Measurements from ENCODE around the gene SLC6A18. TPM values are rescaled to one million over a fixed set of nuclear protein-coding genes. Genes with fewer than 3 reads are reported as not detected.

The SLC6A18 gene
- total and polyA plus RNA-seq, 9 of the 15 experiments (the other 6 are each of a cell fraction or from before 2014, with no cell fraction given), result not detected

GRCh38 chr5:1239505-1240251 lies 14.5 kb downstream of the SLC6A18 start (continued):
- TF ChIP-seq MBD2 (IDR thresholded peaks at IDR 0.05; ENCODE audit: borderline replicate concordance, low read depth) (no peak), U2AF2 (optimal IDR thresholded peaks at IDR 0.05; ENCODE audit: low read depth, low read length) (no peak), ZNF354B (CRISPR knock-in tag; IDR thresholded peaks at IDR 0.05) (no peak), CREM (IDR thresholded peaks at IDR 0.05; ENCODE audit: low read depth) (no peak), RBM39 (optimal IDR thresholded peaks at IDR 0.05; ENCODE audit: low read depth, low read length) (no peak), ELK1 (CRISPR knock-in tag; IDR thresholded peaks at IDR 0.05) (no peak), TEAD4 (IDR thresholded peaks at IDR 0.05; ENCODE audit: low read length) (no peak), TEAD4 (CRISPR knock-in tag; IDR thresholded peaks at IDR 0.05; ENCODE audit: borderline replicate concordance) (no peak)
- TF ChIP-seq, protein P1, sequence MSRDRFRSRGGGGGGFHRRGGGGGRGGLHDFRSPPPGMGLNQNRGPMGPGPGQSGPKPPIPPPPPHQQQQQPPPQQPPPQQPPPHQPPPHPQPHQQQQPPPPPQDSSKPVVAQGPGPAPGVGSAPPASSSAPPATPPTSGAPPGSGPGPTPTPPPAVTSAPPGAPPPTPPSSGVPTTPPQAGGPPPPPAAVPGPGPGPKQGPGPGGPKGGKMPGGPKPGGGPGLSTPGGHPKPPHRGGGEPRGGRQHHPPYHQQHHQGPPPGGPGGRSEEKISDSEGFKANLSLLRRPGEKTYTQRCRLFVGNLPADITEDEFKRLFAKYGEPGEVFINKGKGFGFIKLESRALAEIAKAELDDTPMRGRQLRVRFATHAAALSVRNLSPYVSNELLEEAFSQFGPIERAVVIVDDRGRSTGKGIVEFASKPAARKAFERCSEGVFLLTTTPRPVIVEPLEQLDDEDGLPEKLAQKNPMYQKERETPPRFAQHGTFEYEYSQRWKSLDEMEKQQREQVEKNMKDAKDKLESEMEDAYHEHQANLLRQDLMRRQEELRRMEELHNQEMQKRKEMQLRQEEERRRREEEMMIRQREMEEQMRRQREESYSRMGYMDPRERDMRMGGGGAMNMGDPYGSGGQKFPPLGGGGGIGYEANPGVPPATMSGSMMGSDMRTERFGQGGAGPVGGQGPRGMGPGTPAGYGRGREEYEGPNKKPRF (IDR thresholded peaks at IDR 0.05; ENCODE audit: low read depth, low read length), result no peak
- TF ChIP-seq, protein P2, sequence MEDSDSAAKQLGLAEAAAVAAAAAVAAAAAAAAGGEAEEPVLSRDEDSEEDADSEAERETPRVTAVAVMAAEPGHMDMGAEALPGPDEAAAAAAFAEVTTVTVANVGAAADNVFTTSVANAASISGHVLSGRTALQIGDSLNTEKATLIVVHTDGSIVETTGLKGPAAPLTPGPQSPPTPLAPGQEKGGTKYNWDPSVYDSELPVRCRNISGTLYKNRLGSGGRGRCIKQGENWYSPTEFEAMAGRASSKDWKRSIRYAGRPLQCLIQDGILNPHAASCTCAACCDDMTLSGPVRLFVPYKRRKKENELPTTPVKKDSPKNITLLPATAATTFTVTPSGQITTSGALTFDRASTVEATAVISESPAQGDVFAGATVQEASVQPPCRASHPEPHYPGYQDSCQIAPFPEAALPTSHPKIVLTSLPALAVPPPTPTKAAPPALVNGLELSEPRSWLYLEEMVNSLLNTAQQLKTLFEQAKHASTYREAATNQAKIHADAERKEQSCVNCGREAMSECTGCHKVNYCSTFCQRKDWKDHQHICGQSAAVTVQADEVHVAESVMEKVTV (CRISPR knock-in tag; IDR thresholded peaks at IDR 0.05), result no peak
- TF ChIP-seq, protein P3, sequence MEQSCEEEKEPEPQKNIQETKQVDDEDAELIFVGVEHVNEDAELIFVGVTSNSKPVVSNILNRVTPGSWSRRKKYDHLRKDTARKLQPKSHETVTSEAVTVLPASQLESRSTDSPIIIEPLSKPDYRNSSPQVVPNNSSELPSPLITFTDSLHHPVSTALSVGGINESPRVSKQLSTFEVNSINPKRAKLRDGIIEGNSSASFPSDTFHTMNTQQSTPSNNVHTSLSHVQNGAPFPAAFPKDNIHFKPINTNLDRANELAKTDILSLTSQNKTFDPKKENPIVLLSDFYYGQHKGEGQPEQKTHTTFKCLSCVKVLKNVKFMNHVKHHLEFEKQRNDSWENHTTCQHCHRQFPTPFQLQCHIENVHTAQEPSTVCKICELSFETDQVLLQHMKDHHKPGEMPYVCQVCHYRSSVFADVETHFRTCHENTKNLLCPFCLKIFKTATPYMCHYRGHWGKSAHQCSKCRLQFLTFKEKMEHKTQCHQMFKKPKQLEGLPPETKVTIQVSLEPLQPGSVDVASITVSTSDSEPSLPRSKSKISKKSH (CRISPR knock-in tag; IDR thresholded peaks at IDR 0.05), result no peak
- TF ChIP-seq, protein P4, sequence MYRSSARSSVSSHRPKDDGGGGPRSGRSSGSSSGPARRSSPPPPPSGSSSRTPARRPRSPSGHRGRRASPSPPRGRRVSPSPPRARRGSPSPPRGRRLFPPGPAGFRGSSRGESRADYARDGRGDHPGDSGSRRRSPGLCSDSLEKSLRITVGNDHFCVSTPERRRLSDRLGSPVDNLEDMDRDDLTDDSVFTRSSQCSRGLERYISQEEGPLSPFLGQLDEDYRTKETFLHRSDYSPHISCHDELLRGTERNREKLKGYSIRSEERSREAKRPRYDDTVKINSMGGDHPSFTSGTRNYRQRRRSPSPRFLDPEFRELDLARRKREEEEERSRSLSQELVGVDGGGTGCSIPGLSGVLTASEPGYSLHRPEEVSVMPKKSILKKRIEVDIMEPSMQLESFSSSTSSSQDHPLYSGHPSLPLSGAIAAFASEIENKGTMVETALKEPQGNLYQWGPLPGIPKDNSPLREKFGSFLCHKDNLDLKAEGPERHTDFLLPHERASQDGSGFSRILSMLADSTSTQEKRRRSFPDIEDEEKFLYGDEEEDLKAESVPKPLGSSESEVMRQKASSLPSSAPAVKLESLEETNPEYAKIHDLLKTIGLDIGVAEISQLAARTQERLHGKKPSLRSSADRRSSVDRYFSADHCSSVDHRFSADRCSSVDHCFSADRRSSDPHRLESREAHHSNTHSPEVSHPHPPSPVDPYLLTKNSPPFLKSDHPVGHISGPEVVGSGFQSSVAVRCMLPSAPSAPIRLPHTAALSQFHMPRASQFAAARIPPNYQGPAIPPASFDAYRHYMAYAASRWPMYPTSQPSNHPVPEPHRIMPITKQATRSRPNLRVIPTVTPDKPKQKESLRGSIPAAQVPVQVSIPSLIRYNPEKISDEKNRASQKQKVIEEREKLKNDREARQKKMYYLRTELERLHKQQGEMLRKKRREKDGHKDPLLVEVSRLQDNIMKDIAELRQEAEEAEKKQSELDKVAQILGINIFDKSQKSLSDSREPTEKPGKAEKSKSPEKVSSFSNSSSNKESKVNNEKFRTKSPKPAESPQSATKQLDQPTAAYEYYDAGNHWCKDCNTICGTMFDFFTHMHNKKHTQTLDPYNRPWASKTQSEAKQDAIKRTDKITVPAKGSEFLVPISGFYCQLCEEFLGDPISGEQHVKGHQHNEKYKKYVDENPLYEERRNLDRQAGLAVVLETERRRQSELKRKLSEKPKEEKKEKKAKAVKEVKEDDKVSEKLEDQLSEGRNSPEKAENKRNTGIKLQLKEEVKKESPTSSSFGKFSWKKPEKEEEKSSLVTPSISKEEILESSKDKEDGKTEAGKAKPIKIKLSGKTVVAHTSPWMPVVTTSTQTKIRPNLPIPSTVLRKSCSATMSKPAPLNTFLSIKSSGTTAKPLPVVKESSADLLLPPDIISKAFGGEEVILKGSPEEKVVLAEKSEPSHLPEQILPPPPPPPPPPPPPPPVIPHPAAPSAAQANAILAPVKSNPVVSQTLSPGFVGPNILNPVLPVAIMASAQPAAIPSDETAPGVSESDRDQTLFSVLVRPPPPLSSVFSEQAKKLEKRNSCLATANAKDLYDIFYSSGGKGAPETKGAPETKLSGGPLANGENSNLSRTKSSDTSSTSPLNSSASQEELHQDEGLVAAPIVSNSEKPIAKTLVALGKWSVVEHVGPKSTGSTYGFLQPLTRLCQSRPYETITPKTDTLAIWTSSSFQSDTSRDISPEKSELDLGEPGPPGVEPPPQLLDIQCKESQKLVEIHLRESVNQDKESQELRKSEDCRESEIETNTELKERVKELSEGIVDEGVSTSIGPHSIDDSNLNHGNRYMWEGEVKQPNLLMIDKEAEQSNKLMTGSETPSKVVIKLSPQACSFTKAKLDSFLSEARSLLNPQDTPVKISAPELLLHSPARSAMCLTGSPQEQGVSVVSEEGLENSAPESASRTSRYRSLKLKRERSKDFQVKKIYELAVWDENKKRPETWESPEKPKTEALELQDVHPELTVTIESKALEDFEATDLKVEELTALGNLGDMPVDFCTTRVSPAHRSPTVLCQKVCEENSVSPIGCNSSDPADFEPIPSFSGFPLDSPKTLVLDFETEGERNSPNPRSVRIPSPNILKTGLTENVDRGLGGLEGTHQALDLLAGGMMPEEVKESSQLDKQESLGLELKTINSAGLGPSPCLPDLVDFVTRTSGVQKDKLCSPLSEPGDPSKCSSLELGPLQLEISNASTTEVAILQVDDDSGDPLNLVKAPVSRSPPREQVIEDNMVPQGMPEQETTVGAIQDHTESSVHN (IDR thresholded peaks at IDR 0.05; ENCODE audit: borderline replicate concordance in 1 of 2, low read depth in 1 of 2), result no peak

Measured in K562 (cell line).